ENCODE data around the gene NLRC4.

NLRC4 gene

DNA sequence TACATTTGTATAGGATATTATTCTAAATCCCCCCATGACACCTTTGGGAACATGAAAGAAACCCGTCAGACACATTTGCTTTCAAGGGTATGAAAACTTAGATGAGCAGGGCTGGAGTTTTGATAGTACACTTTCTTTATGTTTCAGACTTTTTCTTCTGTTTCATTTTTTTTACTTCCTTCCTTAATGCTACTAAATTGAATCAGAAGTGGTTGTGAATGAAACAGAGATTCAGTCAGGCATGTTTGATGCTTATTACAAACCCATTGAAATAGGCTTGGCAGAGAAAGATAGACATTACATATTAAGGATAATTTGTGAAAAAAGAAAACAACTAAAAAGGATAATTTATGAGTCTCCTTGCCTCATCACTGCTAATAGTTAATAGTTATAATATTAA, 72.3 kb downstream of the NLRC4 start:
- Histone ChIP-seq H3K4me3 (ENCODE audit: low read length) (no peak overlapping the region), H3K4me1 (ENCODE audit: low read length) (no peaks in the 10 kb centered on the region), H3K79me2 (ENCODE audit: low read length) (0 out of 2 replicates have a peak, but pooled peaks cover 3% of the 10 kb centered on the region), H2AFZ (ENCODE audit: low read length) (no peak overlapping the region), H3K27ac (ENCODE audit: low read length) (no peak overlapping the region), H3F3A (ENCODE audit: insufficient read depth, low read length) (no peaks in the 10 kb centered on the region), H3K9me2 (replicated peaks; ENCODE audit: insufficient read depth, low read length) (no peaks in the 10 kb centered on the region), H3K4me2 (ENCODE audit: low read depth, low read length) (no peak overlapping the region), H3K9me3 (replicated peaks; ENCODE audit: insufficient read depth, low read length) (no peaks in the 10 kb centered on the region), H3K36me3 (replicated peaks; ENCODE audit: insufficient read depth, low read length) (no peaks in the 10 kb centered on the region; the same call in 1 of the 2 replicates), H3K9ac (ENCODE audit: low read length) (no peak overlapping the region), H4K20me1 (ENCODE audit: insufficient read depth, low read length) (no peaks in the 10 kb centered on the region), H3K27me3 (replicated peaks; ENCODE audit: insufficient read depth, low read length) (no peaks in the 10 kb centered on the region)
- DNase-seq, result no peak
- TF ChIP-seq EZH2 (optimal IDR thresholded peaks at IDR 0.05; ENCODE audit: low read depth, low read length), result no peak

DNA sequence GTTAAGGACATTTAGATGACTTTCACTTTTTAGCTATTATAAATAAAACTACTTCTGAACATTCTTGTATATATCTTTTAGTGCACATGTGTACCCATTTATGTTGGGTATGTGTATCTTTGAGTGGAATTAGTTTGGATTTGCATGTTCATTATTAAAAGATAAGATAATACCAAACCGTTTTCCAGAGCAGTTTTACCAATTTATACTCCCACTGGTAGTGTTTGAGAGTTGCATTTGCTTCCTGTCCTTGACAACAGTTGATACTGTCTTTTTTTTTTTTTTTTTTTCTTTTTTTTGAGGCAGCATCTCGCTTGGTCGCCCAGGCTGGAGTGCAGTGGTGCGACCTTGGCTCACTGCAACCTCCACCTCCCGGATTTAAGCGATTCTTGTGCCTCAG, 75.7 kb downstream of the NLRC4 start:
- Histone ChIP-seq H3K4me2 (ENCODE audit: low read depth, low read length) (no peak overlapping the region), H3K36me3 (replicated peaks; ENCODE audit: insufficient read depth, low read length) (no peaks in the 10 kb centered on the region; the same call in 1 of the 2 replicates), H3F3A (ENCODE audit: insufficient read depth, low read length) (no peaks in the 10 kb centered on the region), H2AFZ (ENCODE audit: low read length) (no peak overlapping the region), H3K4me1 (ENCODE audit: low read length) (no peaks in the 10 kb centered on the region), H3K9me3 (replicated peaks; ENCODE audit: insufficient read depth, low read length) (no peaks in the 10 kb centered on the region), H3K27ac (ENCODE audit: low read length) (no peak overlapping the region), H3K79me2 (ENCODE audit: low read length) (peaks cover 3% of the 10 kb centered on the region; the same call in 1 of the 2 replicates), H3K9ac (ENCODE audit: low read length) (no peak overlapping the region), H3K4me3 (ENCODE audit: low read length) (no peak overlapping the region), H3K9me2 (replicated peaks; ENCODE audit: insufficient read depth, low read length) (no peaks in the 10 kb centered on the region), H4K20me1 (ENCODE audit: insufficient read depth, low read length) (no peaks in the 10 kb centered on the region), H3K27me3 (replicated peaks; ENCODE audit: insufficient read depth, low read length) (no peaks in the 10 kb centered on the region)
- no peak for DNase-seq
- TF ChIP-seq EZH2 (optimal IDR thresholded peaks at IDR 0.05; ENCODE audit: low read depth, low read length), result no peak

DNA sequence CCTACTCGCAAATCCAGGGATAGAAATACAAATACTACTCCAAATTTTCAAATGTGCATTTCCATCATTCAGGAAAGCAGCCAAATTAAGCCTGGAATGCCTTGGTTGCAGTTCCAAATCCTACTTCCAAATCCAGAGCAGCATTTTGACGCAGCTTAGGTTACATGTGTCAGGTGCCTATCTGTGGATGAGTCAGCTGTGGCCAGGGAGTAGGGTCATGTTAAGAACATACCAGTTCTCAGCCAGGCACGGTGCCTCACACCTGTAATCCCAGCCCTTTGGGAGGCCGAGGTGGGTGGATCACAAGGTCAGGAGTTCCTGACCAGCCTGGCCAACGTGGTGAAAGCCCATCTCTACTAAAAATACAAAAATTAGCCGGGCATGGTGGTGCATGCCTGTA, 82.0 kb downstream of the NLRC4 start:
- H2AFZ ChIP-seq (ENCODE audit: low read length), result no peak overlapping the region
- H3K4me2 ChIP-seq (ENCODE audit: low read depth, low read length), result no peak overlapping the region
- H3F3A ChIP-seq (ENCODE audit: insufficient read depth, low read length), result no peaks in the 10 kb centered on the region
- no peaks in the 10 kb centered on the region for H3K9me3 ChIP-seq (replicated peaks; ENCODE audit: insufficient read depth, low read length)
- TF ChIP-seq EZH2phosphoT487 (IDR thresholded peaks at IDR 0.05; ENCODE audit: low read length) (no peak), EZH2 (optimal IDR thresholded peaks at IDR 0.05; ENCODE audit: low read depth, low read length) (no peak)
- TF ChIP-seq, protein P1, sequence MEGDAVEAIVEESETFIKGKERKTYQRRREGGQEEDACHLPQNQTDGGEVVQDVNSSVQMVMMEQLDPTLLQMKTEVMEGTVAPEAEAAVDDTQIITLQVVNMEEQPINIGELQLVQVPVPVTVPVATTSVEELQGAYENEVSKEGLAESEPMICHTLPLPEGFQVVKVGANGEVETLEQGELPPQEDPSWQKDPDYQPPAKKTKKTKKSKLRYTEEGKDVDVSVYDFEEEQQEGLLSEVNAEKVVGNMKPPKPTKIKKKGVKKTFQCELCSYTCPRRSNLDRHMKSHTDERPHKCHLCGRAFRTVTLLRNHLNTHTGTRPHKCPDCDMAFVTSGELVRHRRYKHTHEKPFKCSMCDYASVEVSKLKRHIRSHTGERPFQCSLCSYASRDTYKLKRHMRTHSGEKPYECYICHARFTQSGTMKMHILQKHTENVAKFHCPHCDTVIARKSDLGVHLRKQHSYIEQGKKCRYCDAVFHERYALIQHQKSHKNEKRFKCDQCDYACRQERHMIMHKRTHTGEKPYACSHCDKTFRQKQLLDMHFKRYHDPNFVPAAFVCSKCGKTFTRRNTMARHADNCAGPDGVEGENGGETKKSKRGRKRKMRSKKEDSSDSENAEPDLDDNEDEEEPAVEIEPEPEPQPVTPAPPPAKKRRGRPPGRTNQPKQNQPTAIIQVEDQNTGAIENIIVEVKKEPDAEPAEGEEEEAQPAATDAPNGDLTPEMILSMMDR (IDR thresholded peaks at IDR 0.05; ENCODE audit: low read length), result no peak
- DNase-seq, result no peak
- no peak overlapping the region for H3K9ac ChIP-seq (ENCODE audit: low read length)
- H3K4me3 ChIP-seq (ENCODE audit: low read length), result no peak overlapping the region
- H3K4me1 ChIP-seq (ENCODE audit: low read length), result no peaks in the 10 kb centered on the region
- no peaks in the 10 kb centered on the region for H3K9me2 ChIP-seq (replicated peaks; ENCODE audit: insufficient read depth, low read length)
- no peak overlapping the region for H3K27ac ChIP-seq (ENCODE audit: low read length)
- no peaks in the 10 kb centered on the region for H3K27me3 ChIP-seq (replicated peaks; ENCODE audit: insufficient read depth, low read length)
- H4K20me1 ChIP-seq (ENCODE audit: insufficient read depth, low read length), result no peaks in the 10 kb centered on the region
- no peaks in the 10 kb centered on the region for H3K36me3 ChIP-seq (replicated peaks; ENCODE audit: insufficient read depth, low read length)
- H3K79me2 ChIP-seq (ENCODE audit: low read length), result no peaks in the 10 kb centered on the region; the same call in 1 of the 2 replicates

All from MM.1S (cell line).